ENCODE measurements around the gene DAAM1. TPM values are rescaled to one million over a fixed set of nuclear protein-coding genes. Genes with fewer than 3 reads are reported as not detected.

Gene DAAM1
- polyA plus RNA-seq, 1 experiment = 4.7 TPM

DNA sequence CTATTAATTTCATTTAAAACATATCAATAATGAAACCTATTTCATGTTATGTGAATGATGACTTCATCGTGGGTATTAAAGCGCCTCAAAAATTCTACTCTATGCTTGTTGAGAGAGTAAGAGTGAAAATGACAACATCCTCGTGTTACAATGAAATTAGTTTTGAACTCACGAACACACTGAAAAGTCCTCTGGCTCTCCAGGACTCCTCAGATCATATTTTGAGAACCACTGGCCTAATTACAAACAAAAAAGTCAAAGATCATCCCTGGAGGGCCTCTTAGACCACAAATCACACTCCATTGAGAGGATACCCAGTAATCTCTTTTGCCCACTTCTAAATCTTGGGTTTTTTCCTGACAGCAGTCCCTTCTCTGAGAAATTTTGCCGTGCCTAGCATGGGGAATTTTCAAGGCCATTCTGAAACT is 19.1 kb downstream of the DAAM1 start:
- H3K27me3 ChIP-seq (ENCODE audit: control insufficient read depth, insufficient read depth, low read length) = no peaks in the 10 kb centered on the region
- ChIA-PET POLR2A (no interaction called here), CTCF (no interaction called here)
- H3K4me3 ChIP-seq (ENCODE audit: low read depth, low read length) = no peak overlapping the region
- no peaks in the 10 kb centered on the region for H3K36me3 ChIP-seq (ENCODE audit: control insufficient read depth, insufficient read depth, low read length)
- no peak for DNase-seq (ENCODE audit: low read depth)
- TF ChIP-seq CTCF (IDR thresholded peaks at IDR 0.05; ENCODE audit: insufficient read depth, low read depth, low read length) = no peak

- Histone ChIP-seq H3K4me3 (ENCODE audit: low read depth, low read length) (no peak overlapping the region), H3K36me3 (ENCODE audit: control insufficient read depth, insufficient read depth, low read length) (no peaks in the 10 kb centered on the region), H3K27me3 (ENCODE audit: control insufficient read depth, insufficient read depth, low read length) (no peaks in the 10 kb centered on the region)
- TF ChIP-seq CTCF (IDR thresholded peaks at IDR 0.05; ENCODE audit: insufficient read depth, low read depth, low read length) = no peak
- ChIA-PET CTCF (no interaction called here), POLR2A (no interaction called here)
- DNase-seq (ENCODE audit: low read depth) = no peak
Observed at GRCh38 chr14:59208224-59208814, 19.9 kb downstream of the DAAM1 start.

DNA sequence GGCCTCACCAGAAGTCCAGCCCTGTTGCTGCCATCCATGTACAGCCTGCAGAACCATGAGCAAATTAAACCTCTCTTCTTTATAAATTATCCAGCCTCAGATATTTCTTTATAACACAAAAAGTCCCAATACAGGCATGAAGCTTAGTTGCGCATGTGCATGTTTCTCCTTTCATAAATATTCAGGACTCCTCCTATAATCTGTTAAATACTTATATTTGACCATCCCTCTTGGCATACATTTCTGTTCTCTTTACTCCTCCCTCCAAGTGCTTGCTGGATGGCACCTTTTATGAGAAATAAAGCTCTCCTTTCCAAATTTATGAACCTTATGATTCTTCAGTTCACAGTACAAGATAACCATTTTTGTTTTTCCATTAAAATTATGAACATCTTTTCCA is 20.5 kb downstream of the DAAM1 start:
- DNase-seq (ENCODE audit: low read depth) = no peak
- TF ChIP-seq CTCF (IDR thresholded peaks at IDR 0.05; ENCODE audit: insufficient read depth, low read depth, low read length) = no peak
- Histone ChIP-seq H3K36me3 (ENCODE audit: control insufficient read depth, insufficient read depth, low read length) (no peaks in the 10 kb centered on the region), H3K4me3 (ENCODE audit: low read depth, low read length) (no peak overlapping the region), H3K27me3 (ENCODE audit: control insufficient read depth, insufficient read depth, low read length) (no peaks in the 10 kb centered on the region)
- ChIA-PET CTCF (no interaction called here), POLR2A (no interaction called here)

DNA sequence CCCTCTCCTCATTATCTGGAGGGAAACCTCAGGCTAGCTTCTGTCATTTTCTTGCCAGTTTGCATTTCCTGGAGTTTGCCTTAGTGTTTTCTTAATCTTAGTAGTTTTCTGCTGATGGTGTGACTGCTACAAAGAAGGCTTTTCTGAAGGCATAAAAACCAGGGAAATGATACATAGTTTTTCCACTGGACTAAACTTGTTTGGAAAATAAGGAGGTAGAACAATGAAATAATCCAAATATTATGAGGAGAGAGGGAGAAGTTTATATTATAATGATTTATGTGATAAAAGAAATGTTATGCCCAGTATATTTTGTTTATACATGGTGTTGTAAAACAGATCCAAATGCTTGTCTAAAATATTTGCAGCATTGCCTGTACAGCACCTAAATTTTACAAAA is 22.2 kb downstream of the DAAM1 start:
- CTCF ChIA-PET = no interaction called here

More for the DNA sequence above, 22.2 kb downstream of the DAAM1 start:
- no peak for DNase-seq (ENCODE audit: low read depth)
- POLR2A ChIA-PET = no interaction called here
- no peak for TF ChIP-seq CTCF (IDR thresholded peaks at IDR 0.05; ENCODE audit: insufficient read depth, low read depth, low read length)
- H3K36me3 ChIP-seq (ENCODE audit: control insufficient read depth, insufficient read depth, low read length) = no peaks in the 10 kb centered on the region
- no peaks in the 10 kb centered on the region for H3K27me3 ChIP-seq (ENCODE audit: control insufficient read depth, insufficient read depth, low read length)
- no peak overlapping the region for H3K4me3 ChIP-seq (ENCODE audit: low read depth, low read length)

Data from BJ (cell line).